OCI-LY7 (cell line): ENCODE measurements around the gene PFN2. TPM values are rescaled to one million over a fixed set of nuclear protein-coding genes. Genes with fewer than 3 reads are reported as not detected.

ENCODE experiments used
- BruUV-seq: library from RNA; stranded (reverse); fragments of 400-500 nt; replicated peaks from 2 replicates; lab custom pipeline; 2021; lab: Mats Ljungman, UMichigan
- CTCF ChIA-PET: fragments of 300-600 bp; sonication (Branson Sonifier 250); formaldehyde crosslinking; loops from one replicate; lab custom pipeline; 2022; ENCODE audit warnings: antibody characterized with exemption; ENCODE audit not compliant: unreplicated experiment; lab: Charles Lee
- POLR2A ChIA-PET: fragments of 300-600 bp; sonication (Branson Sonifier 250); formaldehyde crosslinking; loops from one replicate; lab custom pipeline; 2022; ENCODE audit warnings: antibody characterized with exemption; lab: Charles Lee
- DNase-seq: peaks from one replicate; pipeline ENCODE4 v3.0.0-alpha.2; 2015; ENCODE audit warnings: low spot score
- H2AFZ ChIP-seq: fragments of 200-600 bp; sonication (generic), shearing (Covaris generic); 2 replicates; pipeline ENCODE4 v1.6.1; 2014; ENCODE audit warnings: mild to moderate bottlenecking, antibody characterized with exemption, low read length, moderate library complexity
- H3K27ac ChIP-seq: fragments of 200-600 bp; sonication (generic); 2 replicates; pipeline ENCODE4 v1.5.1; 2014; ENCODE audit warnings: mixed run types, low read depth, mild to moderate bottlenecking, moderate library complexity, low read length, inconsistent platforms; ENCODE audit not compliant: poor library complexity, severe bottlenecking
- H3K36me3 ChIP-seq: fragments of 200-600 bp; sonication (generic); 2 replicates; pipeline ENCODE4 v1.6.1; 2014; ENCODE audit warnings: mild to moderate bottlenecking, antibody characterized with exemption, low read length, moderate library complexity, mixed read lengths; ENCODE audit not compliant: insufficient read depth
- H3K4me1 ChIP-seq: fragments of 200-600 bp; sonication (generic); 2 replicates; pipeline ENCODE4 v1.5.1; 2014; ENCODE audit warnings: mild to moderate bottlenecking, low read length; ENCODE audit not compliant: insufficient read depth, poor library complexity, severe bottlenecking
- H3K4me2 ChIP-seq: fragments of 200-600 bp; sonication (generic); 2 replicates; pipeline ENCODE4 v1.6.1; 2014; ENCODE audit warnings: mild to moderate bottlenecking, low read length
- H3K4me3 ChIP-seq: fragments of 200-600 bp; sonication (generic); 2 replicates; pipeline ENCODE4 v1.5.1; 2014; ENCODE audit warnings: mild to moderate bottlenecking, low read depth, low read length; ENCODE audit not compliant: poor library complexity, severe bottlenecking
- H3K79me2 ChIP-seq: fragments of 200-600 bp; sonication (generic); 2 replicates; pipeline ENCODE4 v1.6.1; 2016; ENCODE audit warnings: low read depth, mild to moderate bottlenecking, low read length, moderate library complexity, mixed read lengths; ENCODE audit not compliant: insufficient read depth
- H3K9me2 ChIP-seq: fragments of 200-600 bp; sonication (generic); 2 replicates; pipeline ENCODE4 v1.6.1; 2016; ENCODE audit warnings: mild to moderate bottlenecking, low read length, mixed read lengths; ENCODE audit not compliant: insufficient read depth
- H3K9me3 ChIP-seq: fragments of 200-600 bp; sonication (generic); 2 replicates; pipeline ENCODE4 v1.6.1; 2014; ENCODE audit warnings: mild to moderate bottlenecking, mixed run types, low read length, mixed read lengths
- H4K20me1 ChIP-seq: fragments of 200-600 bp; sonication (generic); 2 replicates; pipeline ENCODE4 v1.6.1; 2014; ENCODE audit warnings: mild to moderate bottlenecking, antibody characterized with exemption, low read length, moderate library complexity, mixed read lengths; ENCODE audit not compliant: insufficient read depth
- EZH2phosphoT487 ChIP-seq: fragments of 200-600 bp; sonication (generic); IDR thresholded peaks from 2 replicates; pipeline ENCODE4 v1.6.1; 2018; ENCODE audit warnings: low read depth, borderline replicate concordance, mild to moderate bottlenecking, mixed run types, antibody characterized with exemption, low read length, moderate library complexity, mixed read lengths
- intact Hi-C: fragments of 100-400 bp; cut with micrococcal nuclease; formaldehyde crosslinking; loops from one replicate; pipeline ENCODE4 v1.10.0; 2022; ENCODE audit not compliant: unreplicated experiment
- total RNA-seq, 2 experiments: library from RNA; depleted of rRNA in 1 of 2; stranded (reverse); fragments of >200 nt in 1 of 2; shearing (Covaris generic) in 1 of 2; gene quantifications; 2 replicates each; pipeline ENCODE4 v1.2.3, GENCODE V29; 2014 to 2022
- TF ChIP-seq, protein P1 (sequence below): fragments of 200-600 bp; sonication (generic); conservative IDR thresholded peaks from 2 replicates; pipeline ENCODE4 v1.5.1; 2014; ENCODE audit warnings: mild to moderate bottlenecking, antibody characterized with exemption, low read length, moderate library complexity, mixed read lengths

Gene PFN2
- total RNA-seq, 2 experiments from 2014 or later: 2.6 to 32.3 TPM

DNA sequence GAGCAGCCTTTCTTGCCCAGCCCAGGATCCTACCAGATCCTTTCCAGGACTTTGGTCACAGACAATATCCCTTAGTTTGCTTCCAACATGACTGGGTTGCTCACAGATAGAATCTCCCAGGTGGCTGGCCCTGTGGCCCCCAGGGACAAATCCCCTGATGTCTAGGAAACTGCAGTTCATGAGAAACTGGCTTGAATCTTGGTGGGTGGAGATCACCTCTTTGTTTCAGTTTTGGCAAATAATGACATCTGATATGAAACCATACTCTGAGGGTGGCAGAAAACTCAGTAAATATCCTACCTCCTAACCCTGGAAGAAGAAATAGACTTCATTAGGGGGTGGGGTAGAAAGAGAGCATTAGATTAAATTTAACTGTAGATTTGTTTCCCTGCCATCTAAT, 44.1 kb upstream of the PFN2 start:
- no peak for DNase-seq
- Histone ChIP-seq H3K27ac (no peak overlapping the region), H3K4me1 (no peaks in the 10 kb centered on the region), H3K4me3 (no peak overlapping the region), H3K36me3 (no peaks in the 10 kb centered on the region), H2AFZ (no peak overlapping the region), H3K79me2 (no peaks in the 10 kb centered on the region), H3K9me3 (no peaks in the 10 kb centered on the region), H4K20me1 (no peaks in the 10 kb centered on the region), H3K9me2 (no peaks in the 10 kb centered on the region), H3K4me2 (no peak overlapping the region)
- POLR2A ChIA-PET: interaction anchor here (0.6 kb wide), 1 partner anchor 11 kb away, joined by 3 read pairs; no protein-coding TSS in a partner anchor
- BruUV-seq: no TSS peak
- CTCF ChIA-PET: no interaction called here
- intact Hi-C loops: no loop called here
- TF ChIP-seq EZH2phosphoT487: no peak
- TF ChIP-seq, protein P1, sequence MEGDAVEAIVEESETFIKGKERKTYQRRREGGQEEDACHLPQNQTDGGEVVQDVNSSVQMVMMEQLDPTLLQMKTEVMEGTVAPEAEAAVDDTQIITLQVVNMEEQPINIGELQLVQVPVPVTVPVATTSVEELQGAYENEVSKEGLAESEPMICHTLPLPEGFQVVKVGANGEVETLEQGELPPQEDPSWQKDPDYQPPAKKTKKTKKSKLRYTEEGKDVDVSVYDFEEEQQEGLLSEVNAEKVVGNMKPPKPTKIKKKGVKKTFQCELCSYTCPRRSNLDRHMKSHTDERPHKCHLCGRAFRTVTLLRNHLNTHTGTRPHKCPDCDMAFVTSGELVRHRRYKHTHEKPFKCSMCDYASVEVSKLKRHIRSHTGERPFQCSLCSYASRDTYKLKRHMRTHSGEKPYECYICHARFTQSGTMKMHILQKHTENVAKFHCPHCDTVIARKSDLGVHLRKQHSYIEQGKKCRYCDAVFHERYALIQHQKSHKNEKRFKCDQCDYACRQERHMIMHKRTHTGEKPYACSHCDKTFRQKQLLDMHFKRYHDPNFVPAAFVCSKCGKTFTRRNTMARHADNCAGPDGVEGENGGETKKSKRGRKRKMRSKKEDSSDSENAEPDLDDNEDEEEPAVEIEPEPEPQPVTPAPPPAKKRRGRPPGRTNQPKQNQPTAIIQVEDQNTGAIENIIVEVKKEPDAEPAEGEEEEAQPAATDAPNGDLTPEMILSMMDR: no peak

DNA sequence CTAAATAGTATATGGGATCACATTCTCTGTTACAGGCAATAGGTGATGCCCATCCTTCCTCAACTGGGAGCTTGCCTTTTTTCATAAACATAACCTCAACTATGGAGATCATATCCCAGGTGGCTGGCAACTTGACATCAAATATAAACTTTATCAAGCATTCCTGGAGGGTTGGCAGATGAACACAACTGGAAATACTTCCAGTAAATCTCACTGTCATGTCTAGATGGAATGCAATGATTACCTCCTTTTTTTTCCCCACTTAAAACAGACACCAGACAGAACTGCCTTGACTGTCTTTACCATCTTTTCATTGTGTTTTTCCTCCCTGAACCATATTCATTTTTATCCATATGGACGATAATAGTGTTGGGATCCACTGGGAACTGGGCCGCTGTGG, 43.1 kb upstream of the PFN2 start:
- Histone ChIP-seq H3K9me3 (no peaks in the 10 kb centered on the region), H4K20me1 (no peaks in the 10 kb centered on the region), H2AFZ (no peak overlapping the region), H3K27ac (no peak overlapping the region), H3K79me2 (no peaks in the 10 kb centered on the region), H3K36me3 (no peaks in the 10 kb centered on the region), H3K4me2 (no peak overlapping the region), H3K4me1 (no peaks in the 10 kb centered on the region), H3K9me2 (no peaks in the 10 kb centered on the region), H3K4me3 (no peak overlapping the region)
- intact Hi-C loops: no loop called here
- TF ChIP-seq, protein P1: no peak
- no peak for TF ChIP-seq EZH2phosphoT487
- DNase-seq: no peak
- POLR2A ChIA-PET: interaction anchor here (0.9 kb wide), 1 partner anchor 104 kb away, joined by 5 read pairs; no protein-coding TSS in a partner anchor
- BruUV-seq: no TSS peak
- CTCF ChIA-PET: no interaction called here

DNA sequence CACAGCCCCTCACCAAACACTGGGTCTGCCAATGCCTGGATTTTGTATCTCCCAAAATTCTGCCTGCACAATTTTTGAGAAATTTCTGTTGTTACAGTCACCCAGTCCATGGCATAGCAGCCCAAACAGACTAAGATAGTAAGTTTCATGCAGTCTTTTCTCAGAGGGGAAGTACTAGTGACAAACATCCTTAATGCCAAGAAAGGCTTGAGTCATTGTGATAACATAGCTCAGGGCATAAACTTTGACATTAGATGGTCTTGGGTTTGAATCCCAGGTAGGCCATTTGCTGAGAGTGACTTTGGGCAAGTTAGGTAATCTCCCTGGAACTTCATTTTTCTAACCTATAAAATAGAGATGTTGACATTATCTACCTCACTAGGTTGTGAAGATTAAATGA, 36.1 kb upstream of the PFN2 start:
- Histone ChIP-seq H3K4me3 (no peak overlapping the region), H2AFZ (no peak overlapping the region), H3K4me2 (no peak overlapping the region), H3K9me3 (no peaks in the 10 kb centered on the region), H3K36me3 (no peaks in the 10 kb centered on the region), H3K27ac (no peak overlapping the region), H3K9me2 (no peaks in the 10 kb centered on the region), H3K4me1 (no peaks in the 10 kb centered on the region), H4K20me1 (no peaks in the 10 kb centered on the region), H3K79me2 (no peaks in the 10 kb centered on the region)
- ChIA-PET CTCF (no interaction called here), POLR2A (interaction anchor here (0.7 kb wide), 2 partner anchors 127 to 427 kb away, joined by 3 read pairs; no protein-coding TSS in a partner anchor)
- intact Hi-C loops: no loop called here
- TF ChIP-seq, protein P1: no peak
- no peak for TF ChIP-seq EZH2phosphoT487
- BruUV-seq: no TSS peak
- DNase-seq: no peak
